Activated gamma-delta T cell (primary cell): ENCODE measurements around the gene CCDC200.
"Not testable (repeated sequence)": the region's sequence is repeated elsewhere in the genome, so short reads cannot be mapped to it uniquely, and the experiment has no call there.

Experiments used
- DNase-seq: peaks from one replicate; lab custom pipeline; 2025; lab: John Stamatoyannopoulos, UW
- total RNA-seq, 2 donors: gene quantifications; one replicate each; lab custom pipeline; 2026; lab: John Stamatoyannopoulos, UW

Gene CCDC200
- 0.04 to 0.15 reads per million in 2 donors for total RNA-seq

DNA sequence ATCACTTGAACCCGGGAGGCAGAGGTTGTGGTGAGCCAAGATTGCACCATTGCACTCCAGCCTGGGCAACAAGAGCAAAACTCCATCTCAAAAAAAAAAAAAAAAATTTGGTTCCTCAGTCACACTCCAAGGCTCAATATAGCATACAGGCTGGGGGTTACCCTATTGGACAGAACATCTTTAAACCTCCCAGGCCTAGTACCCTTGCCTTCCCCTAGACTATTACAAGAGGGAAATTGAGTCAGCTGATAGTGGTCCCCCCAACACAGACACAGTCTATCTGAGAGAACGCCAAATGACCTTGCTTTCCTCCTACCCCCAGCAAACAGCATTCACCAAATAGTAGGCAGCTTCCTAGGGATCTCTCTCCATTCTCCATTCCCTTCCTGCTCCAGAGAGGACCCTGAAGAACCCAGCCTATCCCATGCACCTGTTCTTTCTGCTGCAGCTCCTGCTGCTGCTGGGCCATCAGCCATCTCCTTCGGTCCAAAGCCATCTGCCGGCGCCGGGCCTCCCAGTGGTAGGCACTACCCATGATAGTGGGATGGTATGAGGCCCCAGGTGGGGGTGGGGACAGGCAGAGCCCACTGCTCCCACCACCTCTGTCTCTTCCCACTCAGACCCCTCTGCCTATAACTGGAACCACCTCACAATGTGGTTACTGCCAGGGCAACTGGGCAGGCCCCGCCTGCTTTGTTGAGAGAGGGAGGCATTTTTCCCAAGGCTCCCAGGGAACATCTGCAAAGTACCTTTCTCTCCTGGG, at the start of gene CCDC200:
Gene CCDC200, minus strand, starts transcription at position 604 of the 763 bp plus-strand sequence. Its CDS starts 69 bp downstream, at position 535.
- DNase-seq = not testable (repeated sequence)

DNA sequence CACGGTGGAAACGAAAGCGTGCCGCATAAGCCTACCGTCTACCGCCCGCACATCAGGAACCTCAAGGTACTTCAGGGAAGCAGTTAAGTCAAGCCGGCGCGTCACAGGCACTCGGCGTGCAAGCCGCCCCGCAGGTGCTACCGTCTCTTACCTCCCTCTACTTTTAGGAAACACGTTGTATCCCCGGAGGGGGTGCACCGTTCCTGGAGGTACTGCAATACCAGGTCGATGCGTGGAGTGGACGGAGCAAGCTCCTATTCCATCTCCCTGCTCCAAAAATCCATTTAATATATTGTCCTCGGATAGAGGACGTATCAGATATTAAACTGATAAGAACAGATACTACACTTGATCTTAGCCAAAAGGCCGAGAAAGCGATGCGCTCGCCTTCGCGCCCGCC, 44.5 kb upstream of the CCDC200 start:
- not testable (repeated sequence) for DNase-seq

DNA sequence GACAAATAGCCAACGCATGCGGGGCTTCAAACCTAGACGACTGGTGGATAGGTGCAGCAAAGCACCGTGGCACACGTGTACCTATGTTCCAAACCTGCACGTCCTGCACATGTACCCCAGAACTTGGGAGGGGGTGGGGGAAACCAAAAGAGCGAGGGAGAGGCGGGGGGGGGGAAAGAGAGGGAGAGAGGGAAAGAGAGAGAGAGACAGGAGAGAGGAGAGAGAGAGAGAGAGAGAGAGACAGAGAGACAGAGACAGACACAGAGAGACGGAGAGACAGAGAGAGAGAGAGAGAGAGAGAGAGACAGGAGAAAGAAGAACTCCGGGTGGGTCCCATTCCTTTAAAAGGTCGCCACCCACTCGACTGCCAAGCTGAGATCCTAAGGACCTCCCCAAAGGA, 44.1 kb upstream of the CCDC200 start:
- not testable (repeated sequence) for DNase-seq

DNA sequence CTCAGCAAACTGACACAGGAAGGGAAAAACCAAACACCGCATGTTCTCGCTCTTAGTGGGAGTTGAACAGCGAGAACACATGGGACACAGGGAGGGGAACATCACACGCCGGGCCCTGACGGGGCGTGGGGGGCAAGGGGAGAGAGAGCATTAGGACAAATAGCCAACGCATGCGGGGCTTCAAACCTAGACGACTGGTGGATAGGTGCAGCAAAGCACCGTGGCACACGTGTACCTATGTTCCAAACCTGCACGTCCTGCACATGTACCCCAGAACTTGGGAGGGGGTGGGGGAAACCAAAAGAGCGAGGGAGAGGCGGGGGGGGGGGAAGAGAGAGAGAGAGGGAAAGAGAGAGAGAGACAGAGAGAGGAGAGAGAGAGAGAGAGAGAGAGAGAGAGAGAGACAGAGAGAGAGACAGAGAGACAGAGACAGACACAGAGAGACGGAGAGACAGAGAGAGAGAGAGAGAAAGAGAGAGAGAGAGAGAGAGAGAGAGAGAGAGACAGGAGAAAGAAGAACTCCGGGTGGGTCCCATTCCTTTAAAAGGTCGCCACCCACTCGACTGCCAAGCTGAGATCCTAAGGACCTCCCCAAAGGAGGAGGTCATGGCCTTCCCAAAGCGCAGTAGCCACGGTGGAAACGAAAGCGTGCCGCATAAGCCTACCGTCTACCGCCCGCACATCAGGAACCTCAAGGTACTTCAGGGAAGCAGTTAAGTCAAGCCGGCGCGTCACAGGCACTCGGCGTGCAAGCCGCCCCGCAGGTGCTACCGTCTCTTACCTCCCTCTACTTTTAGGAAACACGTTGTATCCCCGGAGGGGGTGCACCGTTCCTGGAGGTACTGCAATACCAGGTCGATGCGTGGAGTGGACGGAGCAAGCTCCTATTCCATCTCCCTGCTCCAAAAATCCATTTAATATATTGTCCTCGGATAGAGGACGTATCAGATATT, 42.4 kb upstream of the CCDC200 start:
- not testable (repeated sequence) for DNase-seq

DNA sequence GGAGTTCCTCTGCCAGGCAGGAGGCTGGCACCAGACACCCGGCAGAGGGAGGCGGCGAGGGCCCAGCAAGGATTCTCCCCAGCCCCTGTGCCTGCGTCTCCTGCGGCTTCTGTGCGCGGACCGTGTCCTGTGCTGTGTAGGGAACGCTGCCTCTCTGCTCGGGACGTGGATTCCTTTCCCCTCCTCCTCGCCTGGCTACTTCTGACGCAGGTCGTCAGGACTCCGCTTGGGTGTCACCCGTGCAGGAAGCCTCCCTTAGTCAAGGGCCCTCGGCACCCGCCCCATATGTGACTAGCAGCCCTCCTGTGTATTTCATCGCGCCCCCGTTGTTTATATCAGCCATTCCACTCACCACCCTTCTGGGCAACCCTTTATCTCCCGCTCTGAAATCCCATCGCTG, 18.0 kb upstream of the CCDC200 start:
- not testable (repeated sequence) for DNase-seq

DNA sequence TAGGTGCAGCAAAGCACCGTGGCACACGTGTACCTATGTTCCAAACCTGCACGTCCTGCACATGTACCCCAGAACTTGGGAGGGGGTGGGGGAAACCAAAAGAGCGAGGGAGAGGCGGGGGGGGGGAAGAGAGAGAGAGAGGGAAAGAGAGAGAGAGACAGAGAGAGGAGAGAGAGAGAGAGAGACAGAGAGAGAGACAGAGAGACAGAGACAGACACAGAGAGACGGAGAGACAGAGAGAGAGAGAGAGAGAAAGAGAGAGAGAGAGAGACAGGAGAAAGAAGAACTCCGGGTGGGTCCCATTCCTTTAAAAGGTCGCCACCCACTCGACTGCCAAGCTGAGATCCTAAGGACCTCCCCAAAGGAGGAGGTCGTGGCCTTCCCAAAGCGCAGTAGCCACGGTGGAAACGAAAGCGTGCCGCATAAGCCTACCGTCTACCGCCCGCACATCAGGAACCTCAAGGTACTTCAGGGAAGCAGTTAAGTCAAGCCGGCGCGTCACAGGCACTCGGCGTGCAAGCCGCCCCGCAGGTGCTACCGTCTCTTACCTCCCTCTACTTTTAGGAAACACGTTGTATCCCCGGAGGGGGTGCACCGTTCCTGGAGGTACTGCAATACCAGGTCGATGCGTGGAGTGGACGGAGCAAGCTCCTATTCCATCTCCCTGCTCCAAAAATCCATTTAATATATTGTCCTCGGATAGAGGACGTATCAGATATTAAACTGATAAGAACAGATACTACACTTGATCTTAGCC, 12.4 kb upstream of the CCDC200 start:
- not testable (repeated sequence) for DNase-seq

DNA sequence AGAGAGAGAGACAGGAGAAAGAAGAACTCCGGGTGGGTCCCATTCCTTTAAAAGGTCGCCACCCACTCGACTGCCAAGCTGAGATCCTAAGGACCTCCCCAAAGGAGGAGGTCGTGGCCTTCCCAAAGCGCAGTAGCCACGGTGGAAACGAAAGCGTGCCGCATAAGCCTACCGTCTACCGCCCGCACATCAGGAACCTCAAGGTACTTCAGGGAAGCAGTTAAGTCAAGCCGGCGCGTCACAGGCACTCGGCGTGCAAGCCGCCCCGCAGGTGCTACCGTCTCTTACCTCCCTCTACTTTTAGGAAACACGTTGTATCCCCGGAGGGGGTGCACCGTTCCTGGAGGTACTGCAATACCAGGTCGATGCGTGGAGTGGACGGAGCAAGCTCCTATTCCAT, 11.2 kb upstream of the CCDC200 start:
- not testable (repeated sequence) for DNase-seq

DNA sequence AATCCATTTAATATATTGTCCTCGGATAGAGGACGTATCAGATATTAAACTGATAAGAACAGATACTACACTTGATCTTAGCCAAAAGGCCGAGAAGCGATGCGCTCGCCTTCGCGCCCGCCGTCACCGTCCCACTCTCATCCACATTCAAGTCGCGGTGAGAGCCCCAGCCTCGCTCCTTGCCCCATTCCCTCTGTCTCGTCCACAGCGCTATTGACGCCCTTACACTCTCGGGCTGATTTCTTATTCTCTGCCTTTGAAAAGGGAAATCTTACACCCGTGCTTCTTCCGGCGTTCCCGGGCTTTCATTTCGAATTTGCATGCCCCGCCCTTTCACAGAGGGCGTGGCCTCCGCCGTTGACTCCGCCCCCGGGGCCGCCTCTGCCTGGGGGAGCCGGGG, 5.5 kb upstream of the CCDC200 start, which contains the start of gene RNU2-1:
Gene RNU2-1, minus strand, starts transcription at position 101 of the 400 bp plus-strand sequence.
- DNase-seq = not testable (repeated sequence)

DNA sequence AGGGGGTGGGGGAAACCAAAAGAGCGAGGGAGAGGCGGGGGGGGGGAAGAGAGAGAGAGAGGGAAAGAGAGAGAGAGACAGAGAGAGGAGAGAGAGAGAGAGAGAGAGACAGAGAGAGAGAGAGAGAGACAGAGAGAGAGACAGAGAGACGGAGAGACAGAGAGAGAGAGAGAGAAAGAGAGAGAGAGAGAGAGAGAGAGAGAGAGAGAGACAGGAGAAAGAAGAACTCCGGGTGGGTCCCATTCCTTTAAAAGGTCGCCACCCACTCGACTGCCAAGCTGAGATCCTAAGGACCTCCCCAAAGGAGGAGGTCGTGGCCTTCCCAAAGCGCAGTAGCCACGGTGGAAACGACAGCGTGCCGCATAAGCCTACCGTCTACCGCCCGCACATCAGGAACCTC, 4.8 kb upstream of the CCDC200 start:
- DNase-seq = not testable (repeated sequence)

DNA sequence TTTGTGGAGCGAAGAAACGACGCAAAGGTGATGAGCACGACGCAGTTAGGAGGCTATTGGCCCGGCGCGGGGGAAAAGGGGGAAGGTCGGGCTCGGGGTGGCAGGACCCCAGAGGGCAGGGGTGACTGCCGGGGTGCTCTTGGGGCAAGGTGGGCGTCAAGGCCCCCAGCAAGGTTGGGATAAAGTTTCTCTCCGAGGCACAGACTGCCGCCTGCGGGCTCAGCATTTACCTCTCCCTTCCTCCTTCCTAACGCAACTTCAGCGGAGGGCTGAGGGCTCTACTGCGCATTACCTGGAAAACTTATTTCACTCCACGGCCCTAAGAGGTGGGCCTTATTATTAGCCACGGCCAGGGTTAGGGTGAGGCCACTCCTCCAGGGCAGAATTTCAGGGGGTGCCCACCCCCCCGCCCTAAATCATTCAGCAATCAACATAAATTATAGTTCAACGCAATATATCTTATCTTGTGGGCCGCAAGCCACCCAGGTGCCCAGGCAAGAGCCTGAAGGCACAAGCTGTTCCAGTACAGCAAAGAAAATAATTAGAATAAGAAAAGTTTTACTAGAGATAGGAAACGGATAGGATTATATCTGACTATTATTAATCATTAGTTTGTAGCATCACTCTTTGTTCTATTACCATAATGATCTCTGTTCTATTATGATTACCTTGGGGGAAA, 3.7 kb upstream of the CCDC200 start:
- not testable (repeated sequence) for DNase-seq

DNA sequence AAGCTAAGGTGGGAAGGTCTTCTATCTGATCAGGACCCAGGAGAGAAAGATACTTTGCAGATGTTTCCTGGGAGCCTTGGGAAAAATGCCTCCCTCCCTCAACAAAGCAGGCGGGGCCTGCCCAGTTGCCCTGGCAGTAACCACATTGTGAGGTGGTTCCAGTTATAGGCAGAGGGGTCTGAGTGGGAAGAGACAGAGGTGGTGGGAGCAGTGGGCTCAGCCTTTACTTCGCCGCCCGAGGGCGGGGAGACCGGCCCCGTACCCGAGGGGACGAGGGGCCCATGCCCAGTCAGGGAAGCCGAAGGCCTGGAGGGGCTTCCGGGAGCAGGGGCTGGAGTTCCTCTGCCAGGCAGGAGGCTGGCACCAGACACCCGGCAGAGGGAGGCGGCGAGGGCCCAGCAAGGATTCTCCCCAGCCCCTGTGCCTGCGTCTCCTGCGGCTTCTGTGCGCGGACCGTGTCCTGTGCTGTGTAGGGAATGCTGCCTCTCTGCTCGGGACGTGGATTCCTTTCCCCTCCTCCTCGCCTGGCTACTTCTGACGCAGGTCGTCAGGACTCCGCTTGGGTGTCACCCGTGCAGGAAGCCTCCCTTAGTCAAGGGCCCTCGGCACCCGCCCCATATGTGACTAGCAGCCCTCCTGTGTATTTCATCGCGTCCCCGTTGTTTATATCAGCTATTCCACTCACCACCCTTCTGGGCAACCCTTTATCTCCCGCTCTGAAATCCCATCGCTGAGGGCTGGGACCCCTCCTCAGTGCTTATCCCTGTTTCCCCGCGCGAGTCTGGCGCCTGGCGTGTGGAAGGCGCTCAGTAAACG, 3.0 kb upstream of the CCDC200 start:
- not testable (repeated sequence) for DNase-seq

DNA sequence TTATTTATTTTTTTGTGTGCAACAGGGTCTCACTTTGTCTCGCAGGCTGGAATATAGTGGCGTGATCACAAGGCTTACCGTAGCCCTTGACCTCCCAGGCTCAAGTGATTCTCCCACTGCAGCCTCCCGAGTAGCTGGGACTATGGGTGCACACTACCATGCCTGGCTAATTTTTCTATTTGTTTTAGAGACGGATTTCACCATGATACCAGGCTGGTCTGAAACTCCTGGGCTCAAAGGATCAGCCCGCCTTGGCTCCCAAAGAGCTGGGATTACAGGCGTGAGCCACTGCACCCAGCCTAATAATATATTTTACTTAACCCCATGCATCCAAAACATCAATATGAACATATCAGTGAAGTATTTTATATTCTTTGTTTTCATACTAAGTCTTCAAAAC, 2.0 kb downstream of the CCDC200 start:
- no peak for DNase-seq

DNA sequence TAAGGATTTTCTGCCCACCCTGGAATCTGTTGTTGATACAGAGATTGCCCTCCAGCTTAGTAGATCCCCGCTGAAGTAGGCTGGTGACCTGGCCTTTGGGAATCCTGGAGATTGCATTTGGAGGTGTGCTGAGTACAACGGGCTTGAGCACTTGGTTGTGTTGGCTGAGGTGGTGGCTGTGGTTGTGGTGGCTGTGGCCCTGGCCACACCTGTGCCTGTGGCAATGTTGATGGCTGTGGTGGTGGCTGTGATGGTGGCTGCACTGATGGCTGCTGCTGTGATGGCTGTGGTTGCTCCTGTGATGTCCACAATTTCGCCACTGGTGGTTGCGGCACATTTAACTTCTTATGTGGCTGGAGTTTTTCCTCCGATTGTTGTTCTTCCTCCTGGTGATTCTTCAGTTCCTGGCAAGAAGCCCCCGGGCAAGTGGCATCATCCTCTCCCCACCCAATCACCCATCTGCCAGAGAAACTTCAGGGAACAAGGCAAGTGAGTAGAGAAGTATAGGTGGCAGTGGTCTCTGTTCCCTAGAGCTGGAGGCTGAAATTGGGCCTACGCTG, 4.2 kb downstream of the CCDC200 start:
- no peak for DNase-seq

DNA sequence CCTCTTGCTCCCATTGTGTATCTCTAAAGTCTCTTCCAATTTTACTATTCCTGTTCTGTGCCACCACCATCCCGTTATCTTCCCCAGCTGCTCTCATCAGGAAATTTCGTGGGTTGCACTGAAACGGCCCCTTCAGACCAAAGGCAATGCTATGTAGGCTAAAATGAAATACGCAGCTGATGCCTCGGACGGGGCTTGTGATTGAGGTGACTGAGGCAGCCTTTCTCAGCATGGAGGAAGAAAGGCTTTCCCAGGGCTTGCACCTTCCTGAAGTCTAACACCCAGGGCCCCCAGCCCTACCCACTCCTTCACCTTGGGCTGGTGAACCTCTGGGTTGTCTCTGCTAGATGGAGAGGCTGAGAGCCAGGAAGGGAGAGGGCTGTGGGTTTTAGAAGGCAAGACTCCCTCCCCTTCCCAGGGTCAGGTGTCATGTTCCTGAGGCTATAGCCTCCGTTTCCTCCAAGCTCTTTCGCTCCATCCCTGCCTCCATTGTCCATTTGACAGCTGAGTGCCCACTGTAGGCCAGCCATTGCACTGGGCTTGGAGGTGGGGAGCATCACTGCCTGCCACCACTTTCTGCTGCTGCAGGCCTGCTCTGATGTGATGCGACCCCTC, 7.8 kb downstream of the CCDC200 start:
- no peak for DNase-seq

DNA sequence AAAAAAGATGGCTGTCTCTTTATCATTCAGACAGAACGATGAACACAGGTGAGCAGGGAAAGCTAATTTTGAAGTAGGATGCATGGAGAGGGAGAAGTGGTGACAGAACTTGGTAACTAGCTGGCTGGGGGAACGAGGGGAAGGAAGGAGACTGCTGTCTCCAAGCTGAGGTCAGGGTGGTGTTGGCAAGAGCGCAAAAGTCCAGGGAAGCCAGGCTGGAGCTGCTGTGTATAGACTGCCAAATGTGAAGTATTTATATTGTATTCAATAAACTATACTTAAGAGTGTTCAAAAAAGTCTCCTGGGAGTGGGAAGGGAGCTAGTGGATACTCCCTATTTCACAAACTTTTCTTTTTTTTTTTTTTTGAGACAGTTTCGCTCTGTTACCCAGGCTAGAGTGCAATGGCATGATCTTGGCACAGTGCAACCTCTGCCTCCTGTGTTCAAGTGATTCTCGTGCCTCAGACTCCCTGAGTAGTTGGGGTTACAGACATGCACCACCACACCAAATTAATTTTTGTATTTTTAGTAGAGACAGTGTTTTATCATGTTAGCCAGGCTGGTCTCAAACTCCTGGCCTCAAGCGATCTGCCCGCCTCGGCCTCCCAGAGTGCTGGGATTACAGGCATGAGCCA, 8.6 kb downstream of the CCDC200 start:
- DNase-seq = no peak

DNA sequence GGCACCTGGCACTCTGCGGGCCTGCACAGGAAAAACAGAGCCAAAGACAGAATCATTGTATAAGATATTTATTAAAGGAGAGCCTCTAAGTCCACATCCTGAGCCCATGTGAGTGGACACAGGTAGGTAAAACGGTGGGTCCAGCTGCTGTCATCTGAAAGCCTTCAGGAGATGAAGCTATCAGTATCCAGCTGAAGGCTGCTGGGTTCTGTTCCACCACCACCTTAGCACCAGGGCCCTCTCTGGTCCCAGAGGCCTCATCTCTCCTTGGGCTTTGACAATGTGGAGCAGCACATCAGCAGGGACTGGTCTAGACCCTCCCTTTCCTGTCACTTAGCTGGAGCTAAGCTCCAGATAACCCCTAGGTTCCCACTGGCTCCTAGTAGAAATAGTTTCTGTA, 9.4 kb downstream of the CCDC200 start:
- DNase-seq = no peak

DNA sequence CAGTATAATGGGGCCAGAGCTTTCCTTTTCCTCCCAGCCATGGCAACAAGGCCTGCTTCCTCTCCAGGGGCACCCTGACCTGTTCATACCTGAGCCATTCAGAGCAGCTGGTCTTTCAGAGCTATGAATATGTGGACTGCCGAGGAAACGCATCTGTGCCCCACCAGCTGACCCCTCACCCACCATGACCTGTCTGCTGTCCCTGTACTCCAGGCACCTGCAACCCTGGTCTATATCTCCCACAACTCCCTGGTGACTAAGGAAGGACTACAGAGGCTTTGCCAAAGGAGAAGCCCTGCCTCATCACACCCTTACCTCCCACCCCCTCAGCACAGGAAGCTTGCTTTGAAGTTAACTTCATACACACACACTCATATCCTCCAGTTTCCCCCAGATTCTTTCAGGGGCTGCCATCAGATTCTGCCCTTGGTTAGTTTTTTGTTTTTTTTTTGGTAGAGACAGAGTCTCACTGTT, 10.8 kb downstream of the CCDC200 start:
- no peak for DNase-seq

DNA sequence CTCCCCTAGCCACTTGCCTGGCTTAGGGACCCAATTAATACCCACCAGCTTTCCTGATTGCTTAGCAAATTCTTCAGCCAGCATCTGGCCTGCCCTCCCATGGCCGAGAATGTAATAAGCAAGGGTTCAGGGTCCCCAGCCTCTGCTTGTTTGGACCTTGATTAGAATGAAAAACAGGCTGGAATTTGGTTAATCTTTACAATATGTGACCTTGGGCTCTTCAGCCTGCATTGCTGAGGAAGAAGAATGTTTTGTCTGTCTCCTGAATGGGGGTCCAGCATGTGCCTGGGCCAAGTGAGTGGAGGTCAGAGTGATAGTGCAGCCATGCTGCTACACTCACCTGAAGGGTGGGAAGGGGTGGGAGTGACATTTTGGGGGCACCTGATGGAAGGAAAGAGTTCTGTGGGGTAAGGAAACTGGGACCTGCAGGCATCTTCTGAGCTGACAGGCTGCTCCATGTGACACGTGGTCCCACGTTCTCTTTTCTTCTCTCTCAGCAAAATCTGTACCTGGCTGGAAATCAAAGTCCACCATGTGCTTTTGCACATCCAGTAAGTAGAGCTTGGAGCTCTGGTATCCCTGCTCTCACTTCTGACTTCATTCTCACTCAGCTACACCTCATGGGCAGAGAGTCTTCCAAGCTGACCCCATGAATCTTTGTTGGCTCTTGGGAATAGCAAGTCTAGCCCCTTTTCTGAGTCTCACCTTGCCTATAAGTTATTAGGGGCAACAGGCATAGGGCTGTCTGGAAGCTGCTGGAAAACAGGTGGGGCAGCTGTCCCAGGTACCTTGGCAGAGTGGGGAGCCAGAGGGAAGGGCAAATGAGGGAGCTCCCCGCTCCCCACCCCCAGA, 11.4 kb downstream of the CCDC200 start:
- DNase-seq = no peak
